Uterus (tissue), 4 donors: ENCODE data around the gene CHMP5. TPM values are rescaled to one million over a fixed set of nuclear protein-coding genes. Genes with fewer than 3 reads are reported as not detected.

Source experiments
- DNase-seq, 2 donors: peaks; one replicate each; pipeline ENCODE4 v3.0.0-alpha.2; 2019 to 2020
- H3K27ac ChIP-seq, 2 donors: fragments of 200-600 bp; sonication (generic); 1 replicate in 1 of 2; 2 replicates in 1 of 2; pipeline ENCODE4 v1.5.1; 2016 to 2018
- H3K27me3 ChIP-seq, 2 donors: fragments of 200-600 bp; sonication (generic); one replicate each; pipeline ENCODE4 v1.5.1; 2018 to 2019; ENCODE audit warnings: control low read depth in 1 of 2
- H3K36me3 ChIP-seq, 2 donors: fragments of 200-600 bp; sonication (generic); one replicate each; pipeline ENCODE4 v1.5.1; 2019; ENCODE audit warnings: control low read depth in 1 of 2
- H3K4me1 ChIP-seq, 2 donors: fragments of 200-600 bp; sonication (generic); one replicate each; pipeline ENCODE4 v1.5.1; 2018 to 2019; ENCODE audit warnings: control low read depth in 1 of 2
- H3K4me3 ChIP-seq, 2 donors: fragments of 200-600 bp; sonication (generic); 1 replicate in 1 of 2; 2 replicates in 1 of 2; pipeline ENCODE4 v1.5.1; 2018 to 2019; ENCODE audit warnings: mild to moderate bottlenecking in 1 of 2
- H3K9me3 ChIP-seq, 2 donors: fragments of 200-600 bp; sonication (generic); one replicate each; pipeline ENCODE4 v1.5.1; 2019; ENCODE audit warnings: control low read depth in 1 of 2
- CTCF ChIP-seq, 4 experiments: fragments of 200-600 bp in 2 of 4; fragments of 450-650 bp in 2 of 4; sonication (generic) in 2 of 4; IDR thresholded peaks; one replicate each; pipeline ENCODE4 v1.5.1; 2016 to 2019; ENCODE audit warnings: antibody characterized with exemption in 4 of 4, mild to moderate bottlenecking in 2 of 4, moderate library complexity in 1 of 4
- POLR2A ChIP-seq, 2 donors: fragments of 450-650 bp; IDR thresholded peaks; one replicate each; pipeline ENCODE4 v1.6.1; 2016; ENCODE audit warnings: antibody characterized with exemption in 2 of 2, mild to moderate bottlenecking in 1 of 2, moderate library complexity in 1 of 2
- intact Hi-C: fragments of 100-400 bp; cut with DNase I; formaldehyde crosslinking; loops from one replicate; pipeline ENCODE4 v1.15.1; 2023; ENCODE audit warnings: low total_unique reads
- total RNA-seq, 4 donors: library from RNA; depleted of rRNA in 3 of 4; stranded (reverse); fragments of >200 nt in 3 of 4; gene quantifications; one replicate each; pipeline versions ENCODE4 v1.1.0 to v1.2.4, GENCODE V29; 2014 to 2023
- donor health status: DM: yes; HTN: yes; CAD: no.

The CHMP5 gene
- total RNA-seq, 4 donors from 2014 or later = 53.5 to 91.7 (median 61.7) TPM

- intact Hi-C loops = no loop called here
- H3K9me3 ChIP-seq = no peaks in the 10 kb centered on the region
- no peak for TF ChIP-seq POLR2A (IDR thresholded peaks at IDR 0.05)
- H3K27ac ChIP-seq = peak overlapping the region; percentile 91
- no peaks in the 10 kb centered on the region for H3K36me3 ChIP-seq
- peak overlapping the region; percentile 87 to 99 for H3K4me3 ChIP-seq
- peak; percentile 56 to 58 for DNase-seq
- peaks cover 9 to 13% of the 10 kb centered on the region in 2 donors for H3K4me1 ChIP-seq
- H3K27me3 ChIP-seq = no peaks in the 10 kb centered on the region
Measured at GRCh38 chr9:33264003-33264472, 811 bp upstream of the CHMP5 start.

GRCh38 chr9:33265211-33265865 is 489 bp downstream of the CHMP5 start:
- peak overlapping the region; percentile 87 for H3K27ac ChIP-seq
- intact Hi-C loops = no loop called here
- no peaks in the 10 kb centered on the region for H3K27me3 ChIP-seq
- H3K4me1 ChIP-seq = peaks cover 9 to 13% of the 10 kb centered on the region in 2 donors
- H3K9me3 ChIP-seq = no peaks in the 10 kb centered on the region
- peak overlapping the region; percentile 87 for H3K4me3 ChIP-seq
- no peaks in the 10 kb centered on the region for H3K36me3 ChIP-seq
- DNase-seq = no peak
- TF ChIP-seq CTCF (IDR thresholded peaks at IDR 0.05) (no peak), POLR2A (IDR thresholded peaks at IDR 0.05) (no peak)

- DNase-seq = no peak
- no peaks in the 10 kb centered on the region for H3K9me3 ChIP-seq
- intact Hi-C loops = no loop called here
- no peaks in the 10 kb centered on the region for H3K27me3 ChIP-seq
- no peak overlapping the region for H3K4me3 ChIP-seq
- peaks cover 9 to 13% of the 10 kb centered on the region in 2 donors for H3K4me1 ChIP-seq
- no peaks in the 10 kb centered on the region for H3K36me3 ChIP-seq
- no peak overlapping the region for H3K27ac ChIP-seq
- TF ChIP-seq POLR2A (IDR thresholded peaks at IDR 0.05) (no peak), CTCF (IDR thresholded peaks at IDR 0.05) (no peak)
Measured at GRCh38 chr9:33267151-33267767, 2.4 kb downstream of the CHMP5 start.

GRCh38 chr9:33270146-33270545 is 5.3 kb downstream of the CHMP5 start:
- Histone ChIP-seq H3K36me3 (no peaks in the 10 kb centered on the region), H3K27me3 (no peaks in the 10 kb centered on the region), H3K4me3 (no peak overlapping the region), H3K9me3 (no peaks in the 10 kb centered on the region), H3K27ac (no peak overlapping the region), H3K4me1 (peaks cover 8 to 9% of the 10 kb centered on the region in 2 donors)
- no peak for TF ChIP-seq POLR2A (IDR thresholded peaks at IDR 0.05)
- no peak for TF ChIP-seq CTCF (IDR thresholded peaks at IDR 0.05)
- DNase-seq = no peak
- intact Hi-C loops = no loop called here

GRCh38 chr9:33272061-33272460 is 7.2 kb downstream of the CHMP5 start:
- Histone ChIP-seq H3K4me1 (no peaks in the 10 kb centered on the region), H3K9me3 (no peaks in the 10 kb centered on the region), H3K27me3 (no peaks in the 10 kb centered on the region), H3K4me3 (no peak overlapping the region), H3K36me3 (no peaks in the 10 kb centered on the region), H3K27ac (no peak overlapping the region)
- TF ChIP-seq CTCF (IDR thresholded peaks at IDR 0.05) (no peak), POLR2A (IDR thresholded peaks at IDR 0.05) (no peak)
- DNase-seq = no peak
- intact Hi-C loops = no loop called here
